H1 (cell line): ENCODE results near the gene MFSD6L.

Source experiments
- GABPA ChIP-seq: IDR thresholded peaks from 2 replicates; pipeline ENCODE4 v1.6.1; 2011; ENCODE audit warnings: mild to moderate bottlenecking, low read length, moderate library complexity, borderline replicate concordance; ENCODE audit not compliant: insufficient read depth
- GTF2F1 ChIP-seq: IDR thresholded peaks from 2 replicates; pipeline ENCODE4 v1.6.1; 2012; ENCODE audit warnings: low read depth, low read length, improper control_type of control experiment, borderline replicate concordance
- POLR2A ChIP-seq, 2 experiments: IDR thresholded peaks; 1 replicate in 1 of 2; 2 replicates in 1 of 2; pipeline ENCODE4 v1.6.1; 2011; ENCODE audit warnings: low read depth in 2 of 2, low read length in 2 of 2, mild to moderate bottlenecking in 2 of 2; ENCODE audit errors: control extremely low read depth in 1 of 2
- POLR2AphosphoS5 ChIP-seq: IDR thresholded peaks from 2 replicates; pipeline ENCODE4 v1.6.1; 2011; ENCODE audit warnings: low read depth, low read length
- RAD21 ChIP-seq, 2 experiments: IDR thresholded peaks in 1 of 2; conservative IDR thresholded peaks in 1 of 2; 2 replicates each; pipeline ENCODE4 v1.6.1; 2011; ENCODE audit warnings: low read depth in 2 of 2, low read length in 2 of 2, improper control_type of control experiment in 1 of 2, inconsistent platforms in 1 of 2, mild to moderate bottlenecking in 1 of 2, moderate library complexity in 1 of 2
- TF ChIP-seq, protein P1 (sequence below), 3 experiments: IDR thresholded peaks; 1 replicate in 2 of 3; 2 replicates in 1 of 3; pipeline versions ENCODE4 v1.5.1 to v1.6.1; 2011; ENCODE audit warnings: low read length in 3 of 3, mild to moderate bottlenecking in 3 of 3, inconsistent platforms in 2 of 3, low read depth in 1 of 3, moderate library complexity in 1 of 3; ENCODE audit not compliant: insufficient read depth in 1 of 3; ENCODE audit errors: control extremely low read depth in 1 of 3
- TF ChIP-seq, protein P2 (sequence below): IDR thresholded peaks from 2 replicates; pipeline ENCODE4 v1.6.1; 2011; ENCODE audit warnings: low read depth, mild to moderate bottlenecking, low read length; ENCODE audit not compliant: insufficient read depth

DNA sequence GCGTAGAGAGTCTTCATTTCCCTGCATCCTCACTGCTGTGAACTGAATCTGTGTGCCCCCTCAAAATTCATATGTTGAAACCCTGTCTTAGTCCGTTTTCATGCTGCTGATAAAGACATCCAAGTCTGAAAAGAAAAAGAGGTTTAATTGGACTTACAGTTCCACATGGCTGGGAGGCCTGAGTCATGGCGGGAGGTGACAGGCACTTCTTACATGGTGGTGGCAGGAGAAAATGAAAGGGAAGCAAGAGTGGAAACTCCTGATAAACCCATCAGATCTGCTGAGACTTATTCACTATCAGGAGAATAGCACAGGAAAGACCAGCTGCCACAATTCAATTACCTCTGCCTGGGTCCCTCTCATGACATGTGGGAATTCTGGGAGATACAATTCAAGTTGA, 51.4 kb downstream of the MFSD6L start:
- TF ChIP-seq, protein P1, sequence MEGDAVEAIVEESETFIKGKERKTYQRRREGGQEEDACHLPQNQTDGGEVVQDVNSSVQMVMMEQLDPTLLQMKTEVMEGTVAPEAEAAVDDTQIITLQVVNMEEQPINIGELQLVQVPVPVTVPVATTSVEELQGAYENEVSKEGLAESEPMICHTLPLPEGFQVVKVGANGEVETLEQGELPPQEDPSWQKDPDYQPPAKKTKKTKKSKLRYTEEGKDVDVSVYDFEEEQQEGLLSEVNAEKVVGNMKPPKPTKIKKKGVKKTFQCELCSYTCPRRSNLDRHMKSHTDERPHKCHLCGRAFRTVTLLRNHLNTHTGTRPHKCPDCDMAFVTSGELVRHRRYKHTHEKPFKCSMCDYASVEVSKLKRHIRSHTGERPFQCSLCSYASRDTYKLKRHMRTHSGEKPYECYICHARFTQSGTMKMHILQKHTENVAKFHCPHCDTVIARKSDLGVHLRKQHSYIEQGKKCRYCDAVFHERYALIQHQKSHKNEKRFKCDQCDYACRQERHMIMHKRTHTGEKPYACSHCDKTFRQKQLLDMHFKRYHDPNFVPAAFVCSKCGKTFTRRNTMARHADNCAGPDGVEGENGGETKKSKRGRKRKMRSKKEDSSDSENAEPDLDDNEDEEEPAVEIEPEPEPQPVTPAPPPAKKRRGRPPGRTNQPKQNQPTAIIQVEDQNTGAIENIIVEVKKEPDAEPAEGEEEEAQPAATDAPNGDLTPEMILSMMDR (IDR thresholded peaks at IDR 0.05; ENCODE audit: control extremely low read depth in 1 of 3, insufficient read depth in 1 of 3, low read depth in 1 of 3, low read length in 3 of 3) = no peak
- TF ChIP-seq POLR2AphosphoS5 (no peak), POLR2A (IDR thresholded peaks at IDR 0.05; ENCODE audit: control extremely low read depth in 1 of 2, low read depth in 2 of 2, low read length in 2 of 2) (no peak), GTF2F1 (no peak), GABPA (no peak), RAD21 (IDR thresholded peaks at IDR 0.05 in 1 of 2, conservative IDR thresholded peaks at IDR 0.05 in 1 of 2; ENCODE audit: low read depth in 2 of 2, low read length in 2 of 2) (no peak)
- TF ChIP-seq, protein P2, sequence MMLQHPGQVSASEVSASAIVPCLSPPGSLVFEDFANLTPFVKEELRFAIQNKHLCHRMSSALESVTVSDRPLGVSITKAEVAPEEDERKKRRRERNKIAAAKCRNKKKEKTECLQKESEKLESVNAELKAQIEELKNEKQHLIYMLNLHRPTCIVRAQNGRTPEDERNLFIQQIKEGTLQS = no peak
